Activated CD4-positive, alpha-beta T cell treated with anti-CD3 and anti-CD28 coated beads, Interleukin-2, amount 10 ng/mL, durations not matched to agents 7 days and 5 days (primary cell): Measurements from ENCODE around the gene SMYD1. TPM values are rescaled to one million over a fixed set of nuclear protein-coding genes. Genes with fewer than 3 reads are reported as not detected.

Experiments used
- CTCF ChIA-PET: fragments of 350-600 bp; sonication (Branson Sonifier 250); formaldehyde crosslinking; loops from one replicate; lab custom pipeline; 2021; ENCODE audit warnings: antibody characterized with exemption; lab: Charles Lee
- POLR2A ChIA-PET: fragments of 350-600 bp; sonication (Branson Sonifier 250); formaldehyde crosslinking; loops from one replicate; lab custom pipeline; 2021; ENCODE audit warnings: antibody characterized with exemption; lab: Charles Lee
- DNase-seq: peaks from one replicate; pipeline ENCODE4 v3.0.0-alpha.2; 2020
- H3K27ac Mint-ChIP-seq: one replicate; pipeline ENCODE4 v1.8.0; 2021; ENCODE audit warnings: mild to moderate bottlenecking, moderate library complexity, mixed read lengths
- H3K27me3 Mint-ChIP-seq: one replicate; pipeline ENCODE4 v1.8.0; 2021; ENCODE audit warnings: mixed read lengths
- H3K36me3 Mint-ChIP-seq: one replicate; pipeline ENCODE4 v1.8.0; 2021; ENCODE audit warnings: low read depth, mixed read lengths
- H3K4me1 Mint-ChIP-seq: one replicate; pipeline ENCODE4 v1.8.0; 2021; ENCODE audit warnings: mixed read lengths
- H3K4me3 Mint-ChIP-seq: one replicate; pipeline ENCODE4 v1.8.0; 2021; ENCODE audit warnings: mild to moderate bottlenecking, moderate library complexity, mixed read lengths
- H3K9me3 Mint-ChIP-seq: one replicate; pipeline ENCODE4 v1.8.0; 2021; ENCODE audit warnings: mixed read lengths
- total RNA-seq, 2 experiments: library from RNA; stranded (reverse); gene quantifications; one replicate each; pipeline ENCODE4 v1.2.3, GENCODE V29; 2021

SMYD1 gene
- total RNA-seq, 2 experiments from 2014 or later: not detected

DNA sequence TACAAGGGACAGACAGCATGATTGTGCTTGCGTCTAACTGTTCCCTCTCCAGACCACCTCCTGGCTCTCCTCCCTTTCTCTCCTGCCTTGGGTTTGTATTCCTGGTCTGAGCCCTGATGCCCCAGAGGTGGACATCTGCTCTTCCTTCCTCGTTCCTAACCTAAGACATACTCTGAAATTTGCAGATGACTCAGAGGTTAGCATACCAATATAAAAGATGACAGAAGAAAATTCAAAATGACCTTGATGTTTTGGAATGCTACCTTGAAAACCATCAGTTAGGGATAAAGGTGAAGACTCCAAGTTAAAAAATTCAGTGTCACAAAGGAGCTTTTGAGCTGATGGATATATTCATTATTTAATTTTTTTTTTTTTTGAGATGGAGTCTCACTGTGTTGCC, 12.9 kb downstream of the SMYD1 start:
- ChIA-PET POLR2A (no interaction called here), CTCF (interaction anchor here (0.7 kb wide), 1 partner anchor 1308 kb away, joined by 3 read pairs; no protein-coding TSS in a partner anchor)
- Mint-ChIP-seq H3K9me3 (no peaks in the 10 kb centered on the region), H3K4me1 (no peaks in the 10 kb centered on the region), H3K27me3 (no peaks in the 10 kb centered on the region), H3K27ac (no peak overlapping the region), H3K36me3 (no peaks in the 10 kb centered on the region), H3K4me3 (no peak overlapping the region)
- DNase-seq: no peak

DNA sequence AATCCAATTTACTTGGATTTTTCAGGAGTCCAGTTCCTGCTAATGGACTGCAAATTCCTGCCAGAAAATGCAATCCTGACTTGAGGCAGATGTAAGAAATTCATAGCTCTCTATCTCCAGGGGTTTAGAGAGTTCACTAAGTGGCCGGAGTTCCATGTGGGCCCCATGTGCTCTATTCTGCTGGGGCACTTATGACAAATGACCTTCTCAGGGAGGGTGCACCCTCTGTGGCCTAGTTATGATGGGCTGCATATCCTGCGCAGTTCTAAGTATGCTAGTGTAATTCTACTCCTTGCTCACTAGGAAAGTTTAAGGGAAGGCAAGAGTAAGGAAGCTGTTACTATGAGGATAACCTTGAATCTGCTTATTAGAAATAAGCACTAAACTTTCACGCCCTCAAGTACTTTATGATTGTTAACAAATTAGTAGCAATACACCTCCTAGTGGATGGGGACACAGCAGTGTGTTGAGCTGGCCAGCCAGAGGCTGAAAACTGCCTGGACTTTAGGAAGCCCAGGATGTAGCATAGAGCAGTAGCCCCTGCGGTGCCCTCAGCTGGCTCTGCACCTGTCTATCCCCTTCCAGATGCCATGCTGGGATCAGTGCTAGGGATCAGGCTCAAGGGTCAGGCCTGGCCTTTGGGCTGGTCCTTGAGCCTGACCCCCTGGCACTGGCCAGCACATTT, 14.4 kb downstream of the SMYD1 start:
- Mint-ChIP-seq H3K27ac (no peak overlapping the region), H3K27me3 (no peaks in the 10 kb centered on the region), H3K36me3 (no peaks in the 10 kb centered on the region), H3K4me3 (no peak overlapping the region), H3K4me1 (no peaks in the 10 kb centered on the region), H3K9me3 (no peaks in the 10 kb centered on the region)
- ChIA-PET POLR2A (no interaction called here), CTCF (no interaction called here)
- DNase-seq: no peak

DNA sequence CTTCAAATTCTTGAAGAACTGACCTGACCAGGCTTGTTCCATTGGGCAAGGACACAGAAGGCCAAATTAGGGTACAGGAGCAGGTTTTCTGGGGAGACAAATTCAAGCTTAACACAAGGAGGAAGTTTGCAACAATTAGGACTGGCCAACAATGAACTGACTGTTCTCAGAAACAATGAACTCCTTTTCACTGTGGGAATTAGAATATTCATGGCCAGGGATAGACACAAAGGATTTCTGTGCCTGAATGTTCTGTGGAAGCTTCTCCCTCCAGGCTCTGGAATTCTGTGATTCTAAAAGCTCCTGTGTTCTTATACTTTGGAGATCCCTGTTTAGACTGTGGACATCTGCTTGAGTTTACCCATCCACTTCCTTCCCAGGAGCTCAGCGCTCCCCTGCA, 15.2 kb downstream of the SMYD1 start:
- ChIA-PET POLR2A (no interaction called here), CTCF (no interaction called here)
- H3K27me3 Mint-ChIP-seq: no peaks in the 10 kb centered on the region
- no peak overlapping the region for H3K27ac Mint-ChIP-seq
- DNase-seq: no peak
- no peak overlapping the region for H3K4me3 Mint-ChIP-seq
- H3K36me3 Mint-ChIP-seq: no peaks in the 10 kb centered on the region
- no peaks in the 10 kb centered on the region for H3K4me1 Mint-ChIP-seq
- no peaks in the 10 kb centered on the region for H3K9me3 Mint-ChIP-seq

- H3K36me3 Mint-ChIP-seq: no peaks in the 10 kb centered on the region
- H3K4me1 Mint-ChIP-seq: no peaks in the 10 kb centered on the region
- no peak overlapping the region for H3K4me3 Mint-ChIP-seq
- H3K27ac Mint-ChIP-seq: no peak overlapping the region
- no peaks in the 10 kb centered on the region for H3K27me3 Mint-ChIP-seq
- ChIA-PET CTCF (interaction anchor here (0.9 kb wide), 1 partner anchor 72 kb away, joined by 4 read pairs; no protein-coding TSS in a partner anchor), POLR2A (no interaction called here)
- H3K9me3 Mint-ChIP-seq: no peaks in the 10 kb centered on the region
- no peak for DNase-seq
Observed at GRCh38 chr2:88085099-88085498, 17.5 kb downstream of the SMYD1 start.

- no peak for DNase-seq
- Mint-ChIP-seq H3K27ac (no peak overlapping the region), H3K36me3 (no peaks in the 10 kb centered on the region), H3K9me3 (no peaks in the 10 kb centered on the region), H3K27me3 (no peaks in the 10 kb centered on the region), H3K4me1 (peaks cover 3% of the 10 kb centered on the region), H3K4me3 (no peak overlapping the region)
- POLR2A ChIA-PET: no interaction called here
- CTCF ChIA-PET: no interaction called here
Observed at GRCh38 chr2:88085602-88086001, 18.0 kb downstream of the SMYD1 start.

DNA sequence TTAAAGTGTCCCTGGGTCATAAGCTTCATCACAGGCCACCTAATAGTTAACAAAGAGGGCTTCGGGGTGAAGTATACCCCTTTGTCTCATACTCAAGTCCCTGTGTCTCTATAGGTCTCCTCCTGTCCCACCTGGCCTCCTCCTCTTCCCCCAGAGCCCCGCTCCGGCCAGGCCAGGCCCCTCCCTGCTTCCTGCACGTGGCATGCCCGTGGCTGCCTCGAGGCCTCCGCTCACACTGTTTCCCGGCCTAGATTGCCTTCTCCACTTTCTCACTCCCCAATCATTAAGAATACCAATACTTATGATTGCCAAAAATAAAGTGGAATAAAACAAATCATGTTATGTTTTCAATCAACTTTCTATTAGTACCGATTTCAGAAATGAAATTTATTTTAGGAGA, 18.8 kb downstream of the SMYD1 start:
- Mint-ChIP-seq H3K27me3 (no peaks in the 10 kb centered on the region), H3K9me3 (no peaks in the 10 kb centered on the region)
- CTCF ChIA-PET: interaction anchor here (1.0 kb wide), 1 partner anchor 26 kb away, joined by 3 read pairs; no protein-coding TSS in a partner anchor

GRCh38 chr2:88087073-88087472, 19.4 kb downstream of the SMYD1 start:
- ChIA-PET POLR2A (no interaction called here), CTCF (interaction anchor here (1.0 kb wide), 1 partner anchor 27 kb away, joined by 3 read pairs; no protein-coding TSS in a partner anchor)
- H3K27me3 Mint-ChIP-seq: no peaks in the 10 kb centered on the region
- DNase-seq: no peak
- no peak overlapping the region for H3K27ac Mint-ChIP-seq
- H3K36me3 Mint-ChIP-seq: no peaks in the 10 kb centered on the region
- H3K9me3 Mint-ChIP-seq: no peaks in the 10 kb centered on the region
- peaks cover 7% of the 10 kb centered on the region for H3K4me1 Mint-ChIP-seq
- no peak overlapping the region for H3K4me3 Mint-ChIP-seq

More for the DNA sequence above, 18.8 kb downstream of the SMYD1 start:
- no peaks in the 10 kb centered on the region for H3K36me3 Mint-ChIP-seq
- no peak overlapping the region for H3K4me3 Mint-ChIP-seq
- peaks cover 7% of the 10 kb centered on the region for H3K4me1 Mint-ChIP-seq
- POLR2A ChIA-PET: no interaction called here
- no peak overlapping the region for H3K27ac Mint-ChIP-seq
- DNase-seq: no peak

DNA sequence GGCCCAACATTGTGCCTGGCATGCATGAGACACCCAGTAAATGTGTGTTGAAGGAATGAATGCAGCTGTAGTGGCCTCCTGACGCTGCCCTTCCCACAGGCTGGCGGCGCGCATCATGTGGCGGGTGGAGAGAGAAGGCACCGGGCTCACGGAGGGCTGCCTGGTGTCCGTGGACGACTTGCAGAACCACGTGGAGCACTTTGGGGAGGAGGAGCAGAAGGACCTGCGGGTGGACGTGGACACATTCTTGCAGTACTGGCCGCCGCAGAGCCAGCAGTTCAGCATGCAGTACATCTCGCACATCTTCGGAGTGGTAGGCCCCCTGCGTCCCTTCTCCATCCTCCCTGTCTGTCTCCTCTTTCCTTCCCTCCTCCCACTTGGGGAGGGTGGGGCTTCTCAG, 20.1 kb downstream of the SMYD1 start:
- no peak for DNase-seq

DNA sequence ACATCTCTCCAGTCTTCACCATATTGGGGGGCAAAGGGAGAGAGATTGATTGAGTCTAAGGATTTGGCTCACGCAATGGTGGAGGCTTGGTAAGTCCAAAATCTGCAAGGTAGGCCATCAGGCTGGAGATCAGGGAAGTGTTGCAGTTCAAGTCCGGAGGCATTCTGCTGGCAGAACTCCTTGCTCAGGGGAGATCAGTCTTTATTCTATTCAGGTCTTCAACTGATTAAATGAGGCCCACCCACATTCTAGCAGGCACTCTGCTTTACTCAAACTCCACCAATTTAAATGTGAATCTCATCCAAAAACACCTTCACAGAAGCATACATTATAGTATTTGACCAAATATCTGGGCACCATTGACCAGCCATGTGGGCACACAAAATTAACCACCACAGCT, 21.4 kb downstream of the SMYD1 start:
- H3K9me3 Mint-ChIP-seq: no peaks in the 10 kb centered on the region
- H3K4me3 Mint-ChIP-seq: no peak overlapping the region
- no peak for DNase-seq
- H3K27ac Mint-ChIP-seq: no peak overlapping the region
- H3K36me3 Mint-ChIP-seq: no peaks in the 10 kb centered on the region
- CTCF ChIA-PET: interaction anchor here (0.6 kb wide), 1 partner anchor 603 kb away, joined by 3 read pairs; no protein-coding TSS in a partner anchor
- peaks cover 7% of the 10 kb centered on the region for H3K4me1 Mint-ChIP-seq
- POLR2A ChIA-PET: no interaction called here
- H3K27me3 Mint-ChIP-seq: no peaks in the 10 kb centered on the region

More for the DNA sequence above, 20.1 kb downstream of the SMYD1 start:
- Mint-ChIP-seq H3K4me3 (no peak overlapping the region), H3K9me3 (no peaks in the 10 kb centered on the region), H3K27me3 (no peaks in the 10 kb centered on the region), H3K27ac (no peak overlapping the region), H3K4me1 (peaks cover 7% of the 10 kb centered on the region), H3K36me3 (no peaks in the 10 kb centered on the region)
- ChIA-PET POLR2A (no interaction called here), CTCF (interaction anchor here (0.6 kb wide), 1 partner anchor 688 kb away, joined by 3 read pairs; no protein-coding TSS in a partner anchor)

- POLR2A ChIA-PET: no interaction called here
- H3K36me3 Mint-ChIP-seq: no peaks in the 10 kb centered on the region
- H3K27me3 Mint-ChIP-seq: no peaks in the 10 kb centered on the region
- CTCF ChIA-PET: no interaction called here
- peaks cover 7% of the 10 kb centered on the region for H3K4me1 Mint-ChIP-seq
- no peaks in the 10 kb centered on the region for H3K9me3 Mint-ChIP-seq
- H3K27ac Mint-ChIP-seq: no peak overlapping the region
- DNase-seq: no peak
- H3K4me3 Mint-ChIP-seq: no peak overlapping the region
Observed at GRCh38 chr2:88090446-88091283, 23.0 kb downstream of the SMYD1 start.

DNA sequence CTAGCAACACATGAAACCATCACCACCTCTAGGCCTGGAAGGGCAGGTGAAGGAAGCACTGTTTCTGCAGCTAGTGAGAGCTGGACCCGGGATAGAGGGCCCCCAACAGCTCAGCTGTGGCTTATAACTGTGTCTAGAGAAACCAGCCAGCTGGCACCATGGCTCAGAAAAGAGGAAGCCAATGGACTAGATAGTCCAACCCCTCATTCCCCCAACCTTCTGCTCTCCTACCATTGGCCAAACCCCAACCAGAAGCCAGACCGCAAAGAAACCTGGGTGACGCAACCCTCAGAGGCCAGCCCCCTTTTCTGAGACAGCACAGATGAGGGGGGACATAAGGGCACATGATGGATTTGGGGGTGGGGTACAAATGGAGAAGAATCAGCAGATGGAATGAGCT, 24.3 kb downstream of the SMYD1 start:
- H3K9me3 Mint-ChIP-seq: no peaks in the 10 kb centered on the region
- H3K4me1 Mint-ChIP-seq: peaks cover 7% of the 10 kb centered on the region
- no peak overlapping the region for H3K4me3 Mint-ChIP-seq
- POLR2A ChIA-PET: no interaction called here
- DNase-seq: no peak
- no peak overlapping the region for H3K27ac Mint-ChIP-seq
- no peaks in the 10 kb centered on the region for H3K36me3 Mint-ChIP-seq
- CTCF ChIA-PET: no interaction called here
- H3K27me3 Mint-ChIP-seq: no peaks in the 10 kb centered on the region

GRCh38 chr2:88092773-88093172, 25.1 kb downstream of the SMYD1 start:
- Mint-ChIP-seq H3K27ac (no peak overlapping the region), H3K4me3 (no peak overlapping the region), H3K27me3 (no peaks in the 10 kb centered on the region), H3K9me3 (no peaks in the 10 kb centered on the region), H3K4me1 (peaks cover 7% of the 10 kb centered on the region), H3K36me3 (no peaks in the 10 kb centered on the region)
- ChIA-PET CTCF (no interaction called here), POLR2A (no interaction called here)
- DNase-seq: no peak

GRCh38 chr2:88095022-88095421, 27.4 kb downstream of the SMYD1 start:
- Mint-ChIP-seq H3K4me1 (peaks cover 7% of the 10 kb centered on the region), H3K4me3 (no peak overlapping the region), H3K27ac (no peak overlapping the region), H3K27me3 (no peaks in the 10 kb centered on the region), H3K9me3 (no peaks in the 10 kb centered on the region), H3K36me3 (no peaks in the 10 kb centered on the region)
- POLR2A ChIA-PET: no interaction called here
- CTCF ChIA-PET: no interaction called here
- DNase-seq: no peak
